ENCODE results near the gene SDC3.

The SDC3 gene

GRCh38 chr1:30911059-30911954, 2.7 kb upstream of the SDC3 start:
- Histone ChIP-seq H3K4me3 (ENCODE audit: low read depth in 1 of 2, low read length in 2 of 2) (no peak overlapping the region), H2AFZ (ENCODE audit: low read depth, low read length) (no peak overlapping the region), H3K9me3 (ENCODE audit: insufficient read depth, low read length, severe bottlenecking) (no peaks in the 10 kb centered on the region), H3K4me2 (ENCODE audit: insufficient read depth, low read length) (no peak overlapping the region), H3K27ac (ENCODE audit: low read length) (no peak overlapping the region), H3K36me3 (ENCODE audit: insufficient read depth, low read length) (no peaks in the 10 kb centered on the region), H3K79me2 (ENCODE audit: insufficient read depth, low read length) (no peaks in the 10 kb centered on the region), H4K20me1 (ENCODE audit: insufficient read depth, low read length) (peaks cover 20% of the 10 kb centered on the region), H3K27me3 (ENCODE audit: insufficient read depth, low read length, poor library complexity) (peaks cover 27% of the 10 kb centered on the region), H3K9ac (ENCODE audit: low read depth, low read length) (no peak overlapping the region), H3K4me1 (ENCODE audit: insufficient read depth, low read length) (no peaks in the 10 kb centered on the region)
- TF ChIP-seq EZH2 (IDR thresholded peaks at IDR 0.05; ENCODE audit: borderline replicate concordance, low read depth, low read length, severe bottlenecking) (no peak), CTCF (IDR thresholded peaks at IDR 0.05; ENCODE audit: borderline replicate concordance, extremely low read depth, low read length, poor library complexity, severe bottlenecking) (peak; percentile 60)
- ATAC-seq (ENCODE audit: insufficient read depth, low read depth) (peak; percentile 50; the same call in 2 of the 3 replicates), DNase-seq (peak; percentile 51)

- H4K20me1 ChIP-seq (ENCODE audit: insufficient read depth, low read length), result peaks cover 24% of the 10 kb centered on the region
- H3K79me2 ChIP-seq (ENCODE audit: insufficient read depth, low read length), result no peaks in the 10 kb centered on the region
- no peak overlapping the region for H3K4me2 ChIP-seq (ENCODE audit: insufficient read depth, low read length)
- no peaks in the 10 kb centered on the region for H3K9me3 ChIP-seq (ENCODE audit: insufficient read depth, low read length, severe bottlenecking)
- no peak overlapping the region for H3K27ac ChIP-seq (ENCODE audit: low read length)
- ATAC-seq (ENCODE audit: insufficient read depth, low read depth), result no peak
- H3K4me1 ChIP-seq (ENCODE audit: insufficient read depth, low read length), result no peaks in the 10 kb centered on the region
- no peak overlapping the region for H2AFZ ChIP-seq (ENCODE audit: low read depth, low read length)
- H3K9ac ChIP-seq (ENCODE audit: low read depth, low read length), result no peak overlapping the region
- H3K27me3 ChIP-seq (ENCODE audit: insufficient read depth, low read length, poor library complexity), result peaks cover 35% of the 10 kb centered on the region
- H3K36me3 ChIP-seq (ENCODE audit: insufficient read depth, low read length), result no peaks in the 10 kb centered on the region
- H3K4me3 ChIP-seq (ENCODE audit: low read depth in 1 of 2, low read length in 2 of 2), result no peak overlapping the region
- DNase-seq, result no peak
- TF ChIP-seq CTCF (IDR thresholded peaks at IDR 0.05; ENCODE audit: borderline replicate concordance, extremely low read depth, low read length, poor library complexity, severe bottlenecking) (no peak), EZH2 (IDR thresholded peaks at IDR 0.05; ENCODE audit: borderline replicate concordance, low read depth, low read length, severe bottlenecking) (no peak)
These were observed 959 bp upstream of the SDC3 start for GRCh38 chr1:30909365-30910068.

GRCh38 chr1:30908316-30908695, 252 bp downstream of the SDC3 start:
- peaks cover 24% of the 10 kb centered on the region for H4K20me1 ChIP-seq (ENCODE audit: insufficient read depth, low read length)

More at GRCh38 chr1:30908316-30908695, 252 bp downstream of the SDC3 start:
- Histone ChIP-seq H3K27me3 (ENCODE audit: insufficient read depth, low read length, poor library complexity) (peaks cover 35% of the 10 kb centered on the region), H3K4me3 (ENCODE audit: low read depth in 1 of 2, low read length in 2 of 2) (no peak overlapping the region), H3K9me3 (ENCODE audit: insufficient read depth, low read length, severe bottlenecking) (no peaks in the 10 kb centered on the region), H3K36me3 (ENCODE audit: insufficient read depth, low read length) (no peaks in the 10 kb centered on the region), H2AFZ (ENCODE audit: low read depth, low read length) (no peak overlapping the region), H3K4me1 (ENCODE audit: insufficient read depth, low read length) (no peaks in the 10 kb centered on the region), H3K9ac (ENCODE audit: low read depth, low read length) (no peak overlapping the region), H3K27ac (ENCODE audit: low read length) (no peak overlapping the region), H3K79me2 (ENCODE audit: insufficient read depth, low read length) (no peaks in the 10 kb centered on the region), H3K4me2 (ENCODE audit: insufficient read depth, low read length) (no peak overlapping the region)
- ATAC-seq (ENCODE audit: insufficient read depth, low read depth) (no peak), DNase-seq (no peak)
- TF ChIP-seq CTCF (IDR thresholded peaks at IDR 0.05; ENCODE audit: borderline replicate concordance, extremely low read depth, low read length, poor library complexity, severe bottlenecking) (no peak), EZH2 (IDR thresholded peaks at IDR 0.05; ENCODE audit: borderline replicate concordance, low read depth, low read length, severe bottlenecking) (no peak)
